ENCODE data around the gene FOXK1.

Gene FOXK1

GRCh38 chr7:4766666-4767519, 84.8 kb downstream of the FOXK1 start:
- no peak for DNase-seq

- no peak for DNase-seq
These were observed 86.8 kb downstream of the FOXK1 start for GRCh38 chr7:4768597-4769569.

GRCh38 chr7:4769761-4770160, 87.7 kb downstream of the FOXK1 start:
- DNase-seq: no peak

GRCh38 chr7:4770886-4771285, 88.8 kb downstream of the FOXK1 start:
- DNase-seq: no peak

GRCh38 chr7:4771737-4772136, 89.6 kb downstream of the FOXK1 start:
- DNase-seq: no peak

GRCh38 chr7:4772306-4772705, 90.2 kb downstream of the FOXK1 start:
- no peak for DNase-seq

GRCh38 chr7:4774007-4774406, 91.9 kb downstream of the FOXK1 start:
- DNase-seq: no peak

GRCh38 chr7:4774658-4775249, 92.7 kb downstream of the FOXK1 start:
- DNase-seq: peak in 1 of 2 donors; percentile 53

- DNase-seq: peak; percentile 96
These were observed 93.3 kb downstream of the FOXK1 start, which contains the start of gene AP5Z1 for GRCh38 chr7:4775250-4775847. Gene AP5Z1 (plus strand): TSS chr7:4775623. CDS start chr7:4775716, 93 bp downstream.

GRCh38 chr7:4775848-4776623, 93.9 kb downstream of the FOXK1 start:
- peak; percentile 47 to 58 for DNase-seq

- no peak for DNase-seq
These were observed 97.0 kb downstream of the FOXK1 start for GRCh38 chr7:4779118-4779517.

- no peak for DNase-seq
These were observed 99.4 kb downstream of the FOXK1 start for GRCh38 chr7:4781366-4782069.

GRCh38 chr7:4782333-4783291, 100.5 kb downstream of the FOXK1 start:
- DNase-seq: no peak

GRCh38 chr7:4783292-4783652, 101.2 kb downstream of the FOXK1 start:
- no peak for DNase-seq

- no peak for DNase-seq
These were observed 101.8 kb downstream of the FOXK1 start for GRCh38 chr7:4783762-4784351.

- DNase-seq: no peak
These were observed 102.7 kb downstream of the FOXK1 start for GRCh38 chr7:4784799-4785198.

- no peak for DNase-seq
These were observed 103.3 kb downstream of the FOXK1 start for GRCh38 chr7:4785371-4785770.

GRCh38 chr7:4786015-4786414, 103.9 kb downstream of the FOXK1 start:
- no peak for DNase-seq

- no peak for DNase-seq
These were observed 105.4 kb downstream of the FOXK1 start for GRCh38 chr7:4787541-4787940.

Measured in CD4-positive, alpha-beta T cell treated with Interleukin-4 for 1 hour (primary cell).